Astrocyte (in vitro differentiated cells and primary cell): Measurements from ENCODE around the gene RPP30.

Experiments
- EZH2 ChIP-seq: IDR thresholded peaks from 2 replicates; pipeline ENCODE4 v1.6.1; 2012; ENCODE audit warnings: mild to moderate bottlenecking, low read length, inconsistent platforms; ENCODE audit not compliant: insufficient read depth
- TF ChIP-seq, protein P1 (sequence below): IDR thresholded peaks from 2 replicates; pipeline ENCODE4 v1.5.1; 2011; ENCODE audit warnings: low read depth, mild to moderate bottlenecking, inconsistent platforms, low read length, moderate library complexity; ENCODE audit not compliant: insufficient read depth

DNA sequence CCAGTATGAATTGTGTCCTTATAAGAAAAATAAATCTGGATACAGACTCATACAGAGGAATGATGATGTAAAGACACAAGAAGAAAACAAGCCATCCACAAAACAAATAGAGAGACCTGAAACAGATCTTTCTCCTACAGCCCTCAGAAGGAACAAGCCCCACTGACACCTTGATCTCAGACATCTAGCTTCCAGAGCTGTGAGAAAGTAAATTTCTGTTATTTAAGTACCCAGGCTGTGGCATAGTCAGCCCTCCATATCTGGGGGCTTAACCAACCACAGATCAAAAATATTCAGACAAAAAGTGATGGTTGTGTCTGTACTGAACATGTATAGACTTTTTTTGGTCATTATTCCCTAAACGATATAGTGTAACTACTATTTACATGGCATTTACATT, 73.0 kb downstream of the RPP30 start:
- TF ChIP-seq, protein P1, sequence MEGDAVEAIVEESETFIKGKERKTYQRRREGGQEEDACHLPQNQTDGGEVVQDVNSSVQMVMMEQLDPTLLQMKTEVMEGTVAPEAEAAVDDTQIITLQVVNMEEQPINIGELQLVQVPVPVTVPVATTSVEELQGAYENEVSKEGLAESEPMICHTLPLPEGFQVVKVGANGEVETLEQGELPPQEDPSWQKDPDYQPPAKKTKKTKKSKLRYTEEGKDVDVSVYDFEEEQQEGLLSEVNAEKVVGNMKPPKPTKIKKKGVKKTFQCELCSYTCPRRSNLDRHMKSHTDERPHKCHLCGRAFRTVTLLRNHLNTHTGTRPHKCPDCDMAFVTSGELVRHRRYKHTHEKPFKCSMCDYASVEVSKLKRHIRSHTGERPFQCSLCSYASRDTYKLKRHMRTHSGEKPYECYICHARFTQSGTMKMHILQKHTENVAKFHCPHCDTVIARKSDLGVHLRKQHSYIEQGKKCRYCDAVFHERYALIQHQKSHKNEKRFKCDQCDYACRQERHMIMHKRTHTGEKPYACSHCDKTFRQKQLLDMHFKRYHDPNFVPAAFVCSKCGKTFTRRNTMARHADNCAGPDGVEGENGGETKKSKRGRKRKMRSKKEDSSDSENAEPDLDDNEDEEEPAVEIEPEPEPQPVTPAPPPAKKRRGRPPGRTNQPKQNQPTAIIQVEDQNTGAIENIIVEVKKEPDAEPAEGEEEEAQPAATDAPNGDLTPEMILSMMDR: no peak
- no peak for TF ChIP-seq EZH2
